Activated CD8-positive, alpha-beta memory T cell treated with anti-CD3 and anti-CD28 coated beads for 36 hours (primary cell): ENCODE measurements around the gene PCGF1. TPM values are rescaled to one million over a fixed set of nuclear protein-coding genes. Genes with fewer than 3 reads are reported as not detected.

Source experiments
- CTCF ChIA-PET: fragments of 350-600 bp; sonication (Branson Sonifier 250); formaldehyde crosslinking; loops from one replicate; lab custom pipeline; 2021; ENCODE audit warnings: antibody characterized with exemption; lab: Charles Lee
- POLR2A ChIA-PET: fragments of 350-600 bp; sonication (Branson Sonifier 250); formaldehyde crosslinking; loops from one replicate; lab custom pipeline; 2021; ENCODE audit warnings: antibody characterized with exemption; lab: Charles Lee
- total RNA-seq, 2 experiments: library from RNA; stranded (reverse); gene quantifications; one replicate each; pipeline ENCODE4 v1.2.3, GENCODE V29; 2021

The PCGF1 gene
- 10 to 100 TPM; 23.8 to 26.1 TPM for total RNA-seq

- ChIA-PET CTCF (interaction anchor here (1.2 to 4.9 kb wide), 4 partner anchors 15 to 26 kb away, joined by 3 to 20 read pairs (median 5); partner anchors contain the start of genes CCDC142 and TTC31), POLR2A (interaction anchor here (0.9 kb wide), 1 partner anchor 10 kb away, joined by 3 read pairs; no protein-coding TSS in a partner anchor)
Measured at GRCh38 chr2:74507145-74507925, at the start of gene PCGF1. Gene PCGF1 (minus strand): TSS chr2:74507695. CDS start chr2:74507668, 27 bp downstream.

- ChIA-PET POLR2A (no interaction called here), CTCF (interaction anchor here (1.4 kb wide), 1 partner anchor 19 kb away, joined by 4 read pairs; no protein-coding TSS in a partner anchor)
Measured at GRCh38 chr2:74556831-74557370, 49.4 kb upstream of the PCGF1 start.

DNA sequence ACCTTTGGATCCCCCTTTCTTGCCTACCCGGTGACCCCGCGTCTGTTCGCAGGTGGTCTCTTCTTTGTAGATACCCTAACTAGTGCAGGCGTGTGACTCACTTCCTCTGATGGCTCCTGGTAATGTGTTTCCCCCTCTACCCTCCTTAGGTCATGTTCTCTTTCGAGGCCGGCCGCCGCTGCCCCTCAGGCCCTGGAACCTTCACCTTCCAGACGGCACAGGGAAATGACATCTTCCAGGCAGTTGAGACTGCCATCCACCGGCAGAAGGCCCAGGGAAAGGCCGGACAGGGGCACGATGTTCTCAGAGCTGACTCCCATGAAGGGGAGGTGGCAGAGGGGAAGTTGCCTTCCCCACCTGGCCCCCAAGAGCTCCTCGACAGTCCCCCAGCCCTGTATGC, 48.7 kb upstream of the PCGF1 start:
- ChIA-PET CTCF (interaction anchor here (1.3 kb wide), 1 partner anchor 29 kb away, joined by 3 read pairs; no protein-coding TSS in a partner anchor), POLR2A (no interaction called here)

- ChIA-PET CTCF (interaction anchor here (1.3 kb wide), 1 partner anchor 30 kb away, joined by 3 read pairs; no protein-coding TSS in a partner anchor), POLR2A (no interaction called here)
Measured at GRCh38 chr2:74555610-74556103, 48.2 kb upstream of the PCGF1 start.

DNA sequence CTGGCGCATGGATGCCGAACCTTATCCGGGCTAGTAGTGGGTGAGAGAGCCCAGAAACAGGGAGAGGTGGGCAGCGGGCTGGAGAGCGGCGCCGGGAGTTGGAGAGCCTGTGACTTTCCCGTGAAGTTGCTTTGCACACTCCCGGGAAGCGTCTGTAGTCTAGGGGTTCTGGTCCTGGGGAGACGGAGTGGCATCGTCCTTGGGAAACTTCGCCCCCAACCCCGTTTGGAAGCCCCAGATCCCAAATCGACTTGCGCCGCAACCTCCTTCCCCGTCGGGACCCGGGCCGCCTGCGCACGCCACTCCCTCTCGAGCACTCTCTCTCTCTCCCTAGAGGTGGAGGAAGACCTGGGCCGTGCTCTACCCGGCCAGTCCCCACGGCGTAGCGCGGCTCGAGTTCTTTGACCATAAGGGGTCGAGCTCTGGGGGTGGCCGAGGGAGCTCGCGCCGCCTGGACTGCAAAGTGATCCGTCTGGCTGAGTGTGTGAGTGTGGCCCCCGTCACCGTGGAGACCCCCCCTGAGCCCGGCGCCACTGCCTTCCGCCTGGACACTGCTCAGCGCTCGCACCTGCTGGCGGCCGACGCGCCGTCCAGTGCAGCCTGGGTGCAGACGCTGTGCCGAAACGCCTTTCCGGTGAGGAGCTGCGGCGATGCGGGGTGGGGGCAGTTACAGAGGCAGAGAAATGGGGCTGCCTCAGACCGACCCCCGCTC, 47.5 kb upstream of the PCGF1 start:
- ChIA-PET POLR2A (no interaction called here), CTCF (interaction anchor here (1.3 kb wide), 1 partner anchor 30 kb away, joined by 3 read pairs; no protein-coding TSS in a partner anchor)

GRCh38 chr2:74553892-74554819, 46.7 kb upstream of the PCGF1 start, which contains the start of the genes DOK1 and LOXL3:
Gene DOK1 (plus strand): TSS chr2:74554720. CDS start chr2:74554755, 35 bp downstream.
Gene LOXL3 (minus strand): TSS chr2:74553942. CDS start chr2:74552634, 1,308 bp downstream.
- POLR2A ChIA-PET: interaction anchor here (0.9 kb wide), 1 partner anchor 14 kb away, joined by 5 read pairs; no protein-coding TSS in a partner anchor

GRCh38 chr2:74552914-74553811, 45.7 kb upstream of the PCGF1 start:
- ChIA-PET CTCF (interaction anchor here (0.9 kb wide), 1 partner anchor 89 kb away, joined by 6 read pairs; no protein-coding TSS in a partner anchor), POLR2A (interaction anchor here (0.9 kb wide), 1 partner anchor 15 kb away, joined by 5 read pairs; no protein-coding TSS in a partner anchor)

More at GRCh38 chr2:74553892-74554819, 46.7 kb upstream of the PCGF1 start, which contains the start of the genes DOK1 and LOXL3:
- CTCF ChIA-PET: interaction anchor here (0.6 to 0.9 kb wide), 2 partner anchors 90 to 101 kb away, joined by 3 to 6 read pairs; no protein-coding TSS in a partner anchor

DNA sequence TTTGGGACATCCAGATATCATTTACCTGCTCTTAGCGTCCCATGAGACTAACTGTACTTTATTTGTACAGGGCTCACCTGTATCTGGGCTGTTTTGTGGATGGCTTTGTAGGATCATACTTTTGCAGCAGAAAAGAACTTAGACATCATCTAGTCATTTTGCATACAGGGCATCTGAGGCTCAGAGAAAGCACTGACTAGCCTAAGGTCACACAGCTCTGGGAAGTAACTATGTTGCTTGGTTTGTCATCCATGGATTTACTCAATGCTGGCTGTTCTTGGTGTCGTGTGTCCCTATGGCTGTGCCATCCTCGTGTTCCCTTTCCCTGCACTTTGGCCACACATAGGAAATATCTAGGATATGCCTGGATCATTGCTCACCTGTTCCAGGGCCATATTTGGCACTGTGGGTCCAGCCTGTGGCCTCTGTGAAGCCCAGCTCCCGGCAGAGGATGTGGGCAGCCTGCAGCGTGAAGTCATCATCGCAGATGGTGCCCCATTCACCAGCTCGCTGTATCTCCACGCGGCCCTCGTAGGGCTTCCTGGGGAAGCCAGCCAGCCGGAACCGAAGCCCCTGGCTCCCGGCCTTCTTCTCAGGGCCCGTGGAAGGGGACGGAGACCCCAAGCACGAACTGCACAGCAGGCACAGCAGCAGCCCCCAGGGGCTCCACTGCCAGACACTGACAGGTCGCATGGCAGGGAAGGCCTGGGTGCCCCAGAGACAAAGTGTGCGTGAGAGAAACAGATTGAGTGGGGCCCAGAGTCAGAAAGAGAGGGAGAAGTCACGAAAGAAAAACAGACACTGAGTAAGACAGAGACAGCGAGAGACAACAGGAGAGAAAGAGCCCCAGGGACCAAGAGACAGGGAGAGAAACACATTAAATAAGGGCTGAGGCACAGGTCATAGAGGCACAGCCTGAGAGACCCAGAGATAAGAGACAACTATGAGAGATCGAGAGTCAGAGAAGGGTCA, 44.7 kb upstream of the PCGF1 start:
- POLR2A ChIA-PET: no interaction called here
- CTCF ChIA-PET: interaction anchor here (1.2 kb wide), 1 partner anchor 14 kb away, joined by 3 read pairs; no protein-coding TSS in a partner anchor

- CTCF ChIA-PET: interaction anchor here (1.0 to 1.2 kb wide), 2 partner anchors 14 to 19 kb away, joined by 3 to 5 read pairs; no protein-coding TSS in a partner anchor
- POLR2A ChIA-PET: no interaction called here
Measured at GRCh38 chr2:74551530-74551929, 44.0 kb upstream of the PCGF1 start.

GRCh38 chr2:74550231-74550630, 42.7 kb upstream of the PCGF1 start:
- ChIA-PET POLR2A (no interaction called here), CTCF (no interaction called here)

- POLR2A ChIA-PET: no interaction called here
- CTCF ChIA-PET: no interaction called here
Measured at GRCh38 chr2:74548900-74549826, 41.7 kb upstream of the PCGF1 start.

DNA sequence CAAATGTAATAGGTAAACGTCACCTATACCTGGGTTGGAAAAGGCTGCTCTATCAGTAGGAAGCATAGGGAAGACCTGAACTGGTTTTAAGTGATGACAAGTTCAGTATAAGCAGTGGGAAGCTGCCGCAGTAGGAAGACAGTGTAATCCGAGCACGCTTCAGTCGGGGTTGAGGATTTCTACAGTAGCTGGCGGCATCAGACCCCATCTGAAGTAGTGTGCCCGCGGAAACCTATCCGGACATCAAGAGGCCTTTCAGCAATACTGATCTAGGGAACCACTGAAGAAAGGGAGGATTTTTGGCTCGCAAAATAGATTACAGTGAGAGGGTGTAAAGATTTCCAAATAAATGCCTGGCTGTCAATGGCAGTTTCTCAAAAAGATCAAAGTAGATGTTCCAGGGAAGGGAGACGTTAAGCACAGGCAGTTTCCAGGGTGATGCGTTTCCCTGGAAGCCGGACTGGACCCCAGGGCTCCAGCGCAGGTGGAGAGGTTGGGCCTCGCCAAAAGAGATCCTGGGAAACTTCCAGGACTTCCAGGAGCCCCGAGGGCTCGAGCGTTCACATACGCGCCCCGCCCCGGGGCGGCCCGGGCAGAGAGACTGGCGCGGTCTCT, 40.9 kb upstream of the PCGF1 start:
- CTCF ChIA-PET: no interaction called here
- POLR2A ChIA-PET: interaction anchor here (0.6 kb wide), 1 partner anchor 17 kb away, joined by 3 read pairs; no protein-coding TSS in a partner anchor

GRCh38 chr2:74546004-74546403, 38.5 kb upstream of the PCGF1 start:
- POLR2A ChIA-PET: no interaction called here
- CTCF ChIA-PET: no interaction called here

GRCh38 chr2:74544634-74545033, 37.1 kb upstream of the PCGF1 start:
- POLR2A ChIA-PET: no interaction called here
- CTCF ChIA-PET: no interaction called here
